Measurements from ENCODE around the gene BMP6.
"Not testable (repeated sequence)": the region's sequence is repeated elsewhere in the genome, so short reads cannot be mapped to it uniquely, and the experiment has no call there.

Gene BMP6

GRCh38 chr6:7882505-7883257 is 156.8 kb downstream of the BMP6 start:
- no peak for DNase-seq (ENCODE audit: low read depth, low spot score)

- no peak for DNase-seq (ENCODE audit: low read depth, low spot score)
Observed at GRCh38 chr6:7883381-7883780, 157.5 kb downstream of the BMP6 start.

GRCh38 chr6:7886132-7886531 is 160.2 kb downstream of the BMP6 start:
- no peak for DNase-seq (ENCODE audit: low read depth, low spot score)

- DNase-seq (ENCODE audit: low read depth, low spot score): no peak
Observed at GRCh38 chr6:7887278-7887991, 161.5 kb downstream of the BMP6 start.

GRCh38 chr6:7888587-7889357 is 162.9 kb downstream of the BMP6 start:
- DNase-seq (ENCODE audit: low read depth, low spot score): no peak

- no peak for DNase-seq (ENCODE audit: low read depth, low spot score)
Observed at GRCh38 chr6:7891078-7891872, 165.4 kb downstream of the BMP6 start.

- not testable (repeated sequence) for DNase-seq (ENCODE audit: low read depth, low spot score)
Observed at GRCh38 chr6:7892367-7892766, 166.5 kb downstream of the BMP6 start.

GRCh38 chr6:7893342-7893741 is 167.4 kb downstream of the BMP6 start:
- DNase-seq (ENCODE audit: low read depth, low spot score): no peak

GRCh38 chr6:7894262-7895124 is 168.6 kb downstream of the BMP6 start:
- DNase-seq (ENCODE audit: low read depth, low spot score): no peak

GRCh38 chr6:7895125-7895423 is 169.2 kb downstream of the BMP6 start:
- DNase-seq (ENCODE audit: low read depth, low spot score): no peak

- DNase-seq (ENCODE audit: low read depth, low spot score): no peak
Observed at GRCh38 chr6:7896465-7896987, 170.6 kb downstream of the BMP6 start.

GRCh38 chr6:7897461-7898192 is 171.7 kb downstream of the BMP6 start:
- no peak for DNase-seq (ENCODE audit: low read depth, low spot score)

GRCh38 chr6:7898193-7898586 is 172.3 kb downstream of the BMP6 start:
- not testable (repeated sequence) for DNase-seq (ENCODE audit: low read depth, low spot score)

GRCh38 chr6:7899101-7899888 is 173.4 kb downstream of the BMP6 start:
- no peak for DNase-seq (ENCODE audit: low read depth, low spot score)

- no peak for DNase-seq (ENCODE audit: low read depth, low spot score)
Observed at GRCh38 chr6:7899889-7900213, 174.0 kb downstream of the BMP6 start.

- no peak for DNase-seq (ENCODE audit: low read depth, low spot score)
Observed at GRCh38 chr6:7900621-7901020, 174.7 kb downstream of the BMP6 start.

GRCh38 chr6:7901056-7901455 is 175.2 kb downstream of the BMP6 start:
- no peak for DNase-seq (ENCODE audit: low read depth, low spot score)

- no peak for DNase-seq (ENCODE audit: low read depth, low spot score)
Observed at GRCh38 chr6:7901780-7902179, 175.9 kb downstream of the BMP6 start.

- no peak for DNase-seq (ENCODE audit: low read depth, low spot score)
Observed at GRCh38 chr6:7902221-7902620, 176.3 kb downstream of the BMP6 start.

All from activated naive CD8-positive, alpha-beta T cell treated with anti-CD3 and anti-CD28 coated beads, Interleukin-2, amount 50 U/mL, for 16 hours (primary cell).